Esophagus muscularis mucosa (tissue), 4 donors: ENCODE data around the gene ZNF385D.

Experiments
- EP300 ChIP-seq: sonication (generic); formaldehyde crosslinking; IDR thresholded peaks from one replicate; pipeline ENCODE4 v1.6.1; 2017; ENCODE audit warnings: antibody characterized with exemption
- POLR2A ChIP-seq: fragments of 450-650 bp; IDR thresholded peaks from one replicate; pipeline ENCODE4 v1.6.1; 2017; ENCODE audit warnings: antibody characterized with exemption, moderate library complexity, mild to moderate bottlenecking, low read depth
- TF ChIP-seq, protein P1 (sequence below), 3 experiments: fragments of 200-600 bp in 2 of 3; fragments of 450-650 bp in 1 of 3; sonication (generic) in 2 of 3; IDR thresholded peaks; one replicate each; pipeline ENCODE4 v1.5.1; 2017 to 2019; ENCODE audit warnings: antibody characterized with exemption in 3 of 3, mild to moderate bottlenecking in 2 of 3, moderate library complexity in 1 of 3

DNA sequence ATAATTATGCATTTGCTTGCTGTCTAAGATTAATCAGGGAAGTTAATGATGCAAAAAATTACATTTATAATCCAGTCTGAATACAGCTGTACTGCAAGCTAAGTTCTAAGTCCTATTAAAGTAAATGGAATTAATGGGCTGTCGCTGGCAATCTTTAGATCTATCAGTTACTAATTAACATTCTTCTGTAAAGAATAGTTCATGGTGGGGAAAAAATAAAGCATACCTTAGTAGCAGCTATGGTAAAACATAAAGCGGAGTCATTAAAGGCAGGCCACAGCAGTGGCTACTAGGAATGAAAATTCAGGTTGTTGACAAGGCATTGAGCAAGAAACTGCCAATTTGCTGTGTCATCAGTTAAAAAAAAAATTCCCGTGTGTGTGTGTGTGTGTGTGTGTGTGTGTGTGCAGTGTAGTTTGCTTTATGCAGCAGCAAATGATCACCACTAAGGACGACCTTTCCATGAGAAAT, 129.8 kb downstream of the ZNF385D start:
- TF ChIP-seq, protein P1, sequence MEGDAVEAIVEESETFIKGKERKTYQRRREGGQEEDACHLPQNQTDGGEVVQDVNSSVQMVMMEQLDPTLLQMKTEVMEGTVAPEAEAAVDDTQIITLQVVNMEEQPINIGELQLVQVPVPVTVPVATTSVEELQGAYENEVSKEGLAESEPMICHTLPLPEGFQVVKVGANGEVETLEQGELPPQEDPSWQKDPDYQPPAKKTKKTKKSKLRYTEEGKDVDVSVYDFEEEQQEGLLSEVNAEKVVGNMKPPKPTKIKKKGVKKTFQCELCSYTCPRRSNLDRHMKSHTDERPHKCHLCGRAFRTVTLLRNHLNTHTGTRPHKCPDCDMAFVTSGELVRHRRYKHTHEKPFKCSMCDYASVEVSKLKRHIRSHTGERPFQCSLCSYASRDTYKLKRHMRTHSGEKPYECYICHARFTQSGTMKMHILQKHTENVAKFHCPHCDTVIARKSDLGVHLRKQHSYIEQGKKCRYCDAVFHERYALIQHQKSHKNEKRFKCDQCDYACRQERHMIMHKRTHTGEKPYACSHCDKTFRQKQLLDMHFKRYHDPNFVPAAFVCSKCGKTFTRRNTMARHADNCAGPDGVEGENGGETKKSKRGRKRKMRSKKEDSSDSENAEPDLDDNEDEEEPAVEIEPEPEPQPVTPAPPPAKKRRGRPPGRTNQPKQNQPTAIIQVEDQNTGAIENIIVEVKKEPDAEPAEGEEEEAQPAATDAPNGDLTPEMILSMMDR (IDR thresholded peaks at IDR 0.05) = no peak
- TF ChIP-seq EP300 = no peak
- TF ChIP-seq POLR2A = no peak
